ENCODE results near the gene RTP5.

- TF ChIP-seq CTCF (IDR thresholded peaks at IDR 0.05; ENCODE audit: borderline replicate concordance, extremely low read depth, low read length, poor library complexity, severe bottlenecking) (no peak), EZH2 (IDR thresholded peaks at IDR 0.05; ENCODE audit: borderline replicate concordance, low read depth, low read length, severe bottlenecking) (no peak)
Observed at GRCh38 chr2:241891315-241891987, 21.9 kb downstream of the RTP5 start.
